Hepatocyte (in vitro differentiated cells): ENCODE results near the gene ARPC1A. TPM values are rescaled to one million over a fixed set of nuclear protein-coding genes. Genes with fewer than 3 reads are reported as not detected.
"Not testable (repeated sequence)": the region's sequence is repeated elsewhere in the genome, so short reads cannot be mapped to it uniquely, and the experiment has no call there.

Experiments
- DNase-seq: peaks from one replicate; pipeline ENCODE4 v3.0.0-alpha.2; 2016; ENCODE audit warnings: low spot score
- H2AFZ ChIP-seq: fragments of 200-600 bp; sonication (generic); 2 replicates; pipeline ENCODE4 v1.6.0; 2016; ENCODE audit warnings: antibody characterized with exemption, mild to moderate bottlenecking
- H3K27ac ChIP-seq: fragments of 200-600 bp; sonication (generic); 2 replicates; pipeline ENCODE4 v1.5.1; 2016; ENCODE audit warnings: mild to moderate bottlenecking
- H3K27me3 ChIP-seq: fragments of 200-600 bp; sonication (generic); 2 replicates; pipeline ENCODE4 v1.6.1; 2016
- H3K36me3 ChIP-seq: fragments of 200-600 bp; sonication (generic); replicated peaks from 2 replicates; pipeline ENCODE4 v1.5.1; 2016; ENCODE audit warnings: low read depth; ENCODE audit not compliant: insufficient read depth
- H3K4me1 ChIP-seq: fragments of 200-600 bp; sonication (generic); 2 replicates; pipeline ENCODE4 v1.5.1; 2016; ENCODE audit warnings: mild to moderate bottlenecking, moderate library complexity; ENCODE audit not compliant: insufficient read depth
- H3K4me2 ChIP-seq: fragments of 200-600 bp; sonication (generic); 2 replicates; pipeline ENCODE4 v1.6.0; 2016
- H3K4me3 ChIP-seq: fragments of 200-600 bp; sonication (generic); 2 replicates; pipeline ENCODE4 v1.5.1; 2016; ENCODE audit warnings: mild to moderate bottlenecking
- H3K79me2 ChIP-seq: fragments of 200-600 bp; sonication (generic); 2 replicates; pipeline ENCODE4 v1.6.0; 2017; ENCODE audit warnings: mild to moderate bottlenecking
- H3K9me2 ChIP-seq: fragments of 200-600 bp; sonication (generic); replicated peaks from 2 replicates; pipeline ENCODE4 v1.6.0; 2017; ENCODE audit warnings: mild to moderate bottlenecking; ENCODE audit not compliant: insufficient read depth
- H3K9me3 ChIP-seq: fragments of 200-600 bp; sonication (generic); 2 replicates; pipeline ENCODE4 v1.5.1; 2016; ENCODE audit warnings: low read depth, mild to moderate bottlenecking
- H4K20me1 ChIP-seq: fragments of 200-600 bp; sonication (generic); 2 replicates; pipeline ENCODE4 v1.6.0; 2016; ENCODE audit warnings: mild to moderate bottlenecking; ENCODE audit not compliant: insufficient read depth, poor library complexity, severe bottlenecking
- EZH2 ChIP-seq: fragments of 200-600 bp; sonication (generic); IDR thresholded peaks from 2 replicates; pipeline ENCODE4 v1.6.1; 2016; ENCODE audit warnings: antibody characterized with exemption, mild to moderate bottlenecking, borderline replicate concordance
- EZH2phosphoT487 ChIP-seq: fragments of 200-600 bp; sonication (generic); IDR thresholded peaks from one replicate; pipeline ENCODE4 v1.6.1; 2018; ENCODE audit warnings: antibody characterized with exemption, mild to moderate bottlenecking, low read depth, moderate library complexity; ENCODE audit not compliant: unreplicated experiment, severe bottlenecking
- WGBS: methylation state at CpG from one replicate; pipeline ENCODE4 v1.1.6; 2016; ENCODE audit warnings: low lambda C conversion rate; ENCODE audit errors: missing lambda C conversion rate; 5-methylcytosine and 5-hydroxymethylcytosine counted together
- polyA plus RNA-seq: library from polyadenylated mRNA; unstranded; fragments of >200 nt; fragmentation: Nextera tagmentation; extraction: Ambion mirVana; gene quantifications from 2 replicates; pipeline ENCODE4 v1.2.1, GENCODE V29; 2016
- total RNA-seq: library from RNA; depleted of rRNA; stranded (reverse); fragments of >200 nt; gene quantifications from 2 replicates; pipeline ENCODE4 v1.2.3, GENCODE V29; 2014
- TF ChIP-seq, protein P1 (sequence below): fragments of 200-600 bp; sonication (generic); IDR thresholded peaks from 2 replicates; pipeline ENCODE4 v1.5.1; 2016; ENCODE audit warnings: antibody characterized with exemption, mild to moderate bottlenecking; ENCODE audit not compliant: poor library complexity

Gene ARPC1A
- total and polyA plus RNA-seq, 2 experiments from 2014 or later = 166 to 190 TPM

DNA sequence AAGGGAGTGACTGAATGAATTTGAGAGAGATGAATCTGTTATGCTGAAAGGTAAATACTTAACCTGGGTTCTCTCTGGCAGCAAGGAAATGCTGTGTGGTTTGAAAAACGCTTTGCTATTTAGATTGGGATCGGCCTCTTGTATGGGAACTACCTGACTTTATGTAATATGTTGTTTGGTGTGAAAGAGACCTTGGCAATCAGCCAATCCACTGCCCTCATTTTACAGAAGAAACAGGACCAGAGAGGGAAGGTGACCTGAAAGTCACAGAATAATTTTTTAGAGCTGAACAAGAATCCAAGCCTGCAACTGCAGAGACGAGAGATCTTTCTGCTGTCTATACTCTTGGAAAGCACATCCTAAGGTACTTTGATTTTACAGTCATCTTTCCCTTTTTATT, 84.1 kb downstream of the ARPC1A start:
- H3K9me2 ChIP-seq = no peaks in the 10 kb centered on the region
- H3K4me3 ChIP-seq = peak overlapping the region; percentile 39
- peaks cover 3% of the 10 kb centered on the region for H3K36me3 ChIP-seq
- no peak overlapping the region for H2AFZ ChIP-seq
- H3K79me2 ChIP-seq = peaks cover 87% of the 10 kb centered on the region
- DNase-seq = no peak
- H3K4me1 ChIP-seq = peaks cover 23% of the 10 kb centered on the region
- peak overlapping the region; percentile 87 for H3K4me2 ChIP-seq
- peak overlapping the region; percentile 95 for H3K27ac ChIP-seq
- H4K20me1 ChIP-seq = peaks cover 27% of the 10 kb centered on the region
- H3K27me3 ChIP-seq = no peaks in the 10 kb centered on the region
- H3K9me3 ChIP-seq = no peaks in the 10 kb centered on the region
- TF ChIP-seq, protein P1, sequence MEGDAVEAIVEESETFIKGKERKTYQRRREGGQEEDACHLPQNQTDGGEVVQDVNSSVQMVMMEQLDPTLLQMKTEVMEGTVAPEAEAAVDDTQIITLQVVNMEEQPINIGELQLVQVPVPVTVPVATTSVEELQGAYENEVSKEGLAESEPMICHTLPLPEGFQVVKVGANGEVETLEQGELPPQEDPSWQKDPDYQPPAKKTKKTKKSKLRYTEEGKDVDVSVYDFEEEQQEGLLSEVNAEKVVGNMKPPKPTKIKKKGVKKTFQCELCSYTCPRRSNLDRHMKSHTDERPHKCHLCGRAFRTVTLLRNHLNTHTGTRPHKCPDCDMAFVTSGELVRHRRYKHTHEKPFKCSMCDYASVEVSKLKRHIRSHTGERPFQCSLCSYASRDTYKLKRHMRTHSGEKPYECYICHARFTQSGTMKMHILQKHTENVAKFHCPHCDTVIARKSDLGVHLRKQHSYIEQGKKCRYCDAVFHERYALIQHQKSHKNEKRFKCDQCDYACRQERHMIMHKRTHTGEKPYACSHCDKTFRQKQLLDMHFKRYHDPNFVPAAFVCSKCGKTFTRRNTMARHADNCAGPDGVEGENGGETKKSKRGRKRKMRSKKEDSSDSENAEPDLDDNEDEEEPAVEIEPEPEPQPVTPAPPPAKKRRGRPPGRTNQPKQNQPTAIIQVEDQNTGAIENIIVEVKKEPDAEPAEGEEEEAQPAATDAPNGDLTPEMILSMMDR = no peak
- TF ChIP-seq EZH2phosphoT487 (no peak), EZH2 (no peak)
- WGBS = 61% methylated on average over 3 of the region's 3 CpGs

DNA sequence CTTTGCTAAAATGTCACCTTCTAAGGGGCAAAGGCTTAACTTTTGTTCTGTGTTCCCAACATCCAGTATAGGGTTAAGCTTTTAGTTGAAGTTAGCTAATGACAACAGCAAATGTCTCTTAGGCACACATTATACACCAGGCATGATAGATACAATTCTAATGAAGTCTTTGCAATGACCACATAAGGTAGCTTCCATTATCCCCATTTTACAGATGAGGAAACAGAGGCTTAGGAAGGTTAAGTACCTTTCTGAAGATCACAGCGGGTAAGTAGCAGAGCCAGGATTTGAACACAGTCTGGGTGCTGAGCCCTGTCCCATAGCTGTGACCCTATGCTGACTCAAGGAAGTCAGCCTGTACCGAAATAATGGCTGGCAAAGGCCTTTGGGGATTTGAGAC, 84.9 kb downstream of the ARPC1A start:
- no peak overlapping the region for H3K4me3 ChIP-seq
- H3K36me3 ChIP-seq = peaks cover 3% of the 10 kb centered on the region
- H3K79me2 ChIP-seq = peaks cover 79% of the 10 kb centered on the region
- DNase-seq = no peak
- H3K4me2 ChIP-seq = peak overlapping the region; percentile 87
- peaks cover 18% of the 10 kb centered on the region for H4K20me1 ChIP-seq
- 92% methylated on average over 2 of the region's 2 CpGs for WGBS
- H3K9me3 ChIP-seq = no peaks in the 10 kb centered on the region
- H2AFZ ChIP-seq = no peak overlapping the region
- TF ChIP-seq, protein P1 = no peak
- TF ChIP-seq EZH2 (no peak), EZH2phosphoT487 (no peak)
- H3K4me1 ChIP-seq = peaks cover 23% of the 10 kb centered on the region
- H3K9me2 ChIP-seq = no peaks in the 10 kb centered on the region
- H3K27ac ChIP-seq = no peak overlapping the region
- no peaks in the 10 kb centered on the region for H3K27me3 ChIP-seq

DNA sequence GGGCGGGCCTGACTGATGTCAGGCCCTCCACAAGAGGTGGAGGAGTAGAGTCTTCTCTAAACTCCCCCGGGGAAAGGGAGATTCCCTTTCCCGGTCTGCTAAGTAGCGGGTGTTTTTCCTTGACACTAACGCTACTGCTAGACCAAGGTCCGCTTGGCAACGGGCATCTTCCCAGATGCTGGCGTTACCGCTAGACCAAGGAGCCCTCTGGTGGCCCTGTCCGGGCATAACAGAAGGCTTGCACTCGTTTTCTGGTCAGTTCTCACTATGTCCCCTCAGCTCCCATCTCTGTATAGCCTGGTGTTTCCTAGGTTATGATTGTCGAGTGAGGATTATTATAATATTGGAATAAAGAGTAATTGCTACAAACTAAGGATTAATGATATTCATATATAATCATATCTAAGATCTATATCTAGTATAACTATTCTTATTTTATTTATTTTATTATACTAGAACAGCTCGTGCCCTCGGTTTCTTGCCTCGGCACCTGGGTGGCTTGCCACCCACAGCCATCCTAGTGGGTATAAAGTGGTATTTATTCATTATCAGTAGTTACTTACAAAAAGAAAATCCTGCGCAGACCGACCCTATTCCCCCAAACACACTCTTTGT, 89.9 kb downstream of the ARPC1A start:
- peaks cover 37% of the 10 kb centered on the region for H3K79me2 ChIP-seq
- not testable (repeated sequence) for H3K9me2 ChIP-seq, H3K4me1 ChIP-seq, H4K20me1 ChIP-seq, H2AFZ ChIP-seq, H3K36me3 ChIP-seq, H3K9me3 ChIP-seq, H3K4me3 ChIP-seq, H3K4me2 ChIP-seq, H3K27me3 ChIP-seq, H3K27ac ChIP-seq
- TF ChIP-seq, protein P1 = peak; percentile 50
- DNase-seq = peak; percentile 53
- 81% methylated on average over 17 of the region's 17 CpGs for WGBS

Other genes with a start within 250 kb of the ARPC1A start
- gene SMURF1, start 181.8 kb upstream of the ARPC1A start, total RNA-seq = 20.2 and 21.7 TPM in 2 replicates
- gene SMURF1, start 181.8 kb upstream of the ARPC1A start, polyA plus RNA-seq = 12.4 and 13.4 TPM in 2 replicates
- gene KPNA7, start 117.8 kb upstream of the ARPC1A start, total RNA-seq = 0.17 and 0.52 TPM in 2 replicates
- gene KPNA7, start 117.8 kb upstream of the ARPC1A start, polyA plus RNA-seq = 0.66 and 0.76 TPM in 2 replicates
- gene MYH16, start 53.1 kb upstream of the ARPC1A start, total RNA-seq = 0.13 TPM in 1 of 2 replicates, not detected in the other
- gene MYH16, start 53.1 kb upstream of the ARPC1A start, polyA plus RNA-seq = not detected in 2 replicates
- 139 and 153 TPM in 2 replicates for gene ARPC1B, start 48.8 kb downstream of the ARPC1A start, total RNA-seq
- gene ARPC1B, start 48.8 kb downstream of the ARPC1A start, polyA plus RNA-seq = 199 and 205 TPM in 2 replicates
- 93.9 and 110 TPM in 2 replicates for gene PDAP1, start 82.7 kb downstream of the ARPC1A start, total RNA-seq
- 52.6 and 76.5 TPM in 2 replicates for gene PDAP1, start 82.7 kb downstream of the ARPC1A start, polyA plus RNA-seq
- 77.5 and 87.7 TPM in 2 replicates for gene BUD31, start 83.1 kb downstream of the ARPC1A start, total RNA-seq
- 233 and 235 TPM in 2 replicates for gene BUD31, start 83.1 kb downstream of the ARPC1A start, polyA plus RNA-seq
- gene PTCD1, start 112.9 kb downstream of the ARPC1A start, total RNA-seq = 9.2 and 11.3 TPM in 2 replicates
- 7.0 and 10.8 TPM in 2 replicates for gene PTCD1, start 112.9 kb downstream of the ARPC1A start, polyA plus RNA-seq
- 25.3 and 37.6 TPM in 2 replicates for gene CPSF4, start 113.0 kb downstream of the ARPC1A start, total RNA-seq
- 35.1 and 41.1 TPM in 2 replicates for gene CPSF4, start 113.0 kb downstream of the ARPC1A start, polyA plus RNA-seq
- gene ATP5MF, start 140.3 kb downstream of the ARPC1A start, total RNA-seq = 2,783 and 3,615 TPM in 2 replicates
- gene ATP5MF, start 140.3 kb downstream of the ARPC1A start, polyA plus RNA-seq = 785 and 822 TPM in 2 replicates
- 7.0 and 11.3 TPM in 2 replicates for gene ZNF789, start 147.0 kb downstream of the ARPC1A start, total RNA-seq
- gene ZNF789, start 147.0 kb downstream of the ARPC1A start, polyA plus RNA-seq = 5.5 and 8.1 TPM in 2 replicates
- gene ZNF394, start 174.4 kb downstream of the ARPC1A start, total RNA-seq = 19.4 and 23.8 TPM in 2 replicates
- 17.2 and 18.4 TPM in 2 replicates for gene ZNF394, start 174.4 kb downstream of the ARPC1A start, polyA plus RNA-seq
- 10.6 and 11.3 TPM in 2 replicates for gene ZKSCAN5, start 178.8 kb downstream of the ARPC1A start, total RNA-seq
- 6.2 and 6.9 TPM in 2 replicates for gene ZKSCAN5, start 178.8 kb downstream of the ARPC1A start, polyA plus RNA-seq
- 6.3 and 7.2 TPM in 2 replicates for gene FAM200A, start 226.2 kb downstream of the ARPC1A start, total RNA-seq
- 3.7 and 4.4 TPM in 2 replicates for gene FAM200A, start 226.2 kb downstream of the ARPC1A start, polyA plus RNA-seq
- 69.6 and 76.3 TPM in 2 replicates for gene ZNF655, start 232.7 kb downstream of the ARPC1A start, total RNA-seq
- gene ZNF655, start 232.7 kb downstream of the ARPC1A start, polyA plus RNA-seq = 39.4 and 48.8 TPM in 2 replicates